Caco-2 (cell line): ENCODE data around the gene THSD7A. TPM values are rescaled to one million over a fixed set of nuclear protein-coding genes. Genes with fewer than 3 reads are reported as not detected.

Experiments
- BruUV-seq: library from RNA; stranded (reverse); fragments of 400-500 nt; replicated peaks from 2 replicates; lab custom pipeline; 2021; lab: Mats Ljungman, UMichigan
- CTCF ChIA-PET: fragments of 300-600 bp; sonication (Branson Sonifier 250); formaldehyde crosslinking; loops from one replicate; lab custom pipeline; 2022; ENCODE audit warnings: antibody characterized with exemption; lab: Charles Lee
- POLR2A ChIA-PET: fragments of 300-600 bp; sonication (Branson Sonifier 250); formaldehyde crosslinking; loops from one replicate; lab custom pipeline; 2022; ENCODE audit warnings: antibody characterized with exemption; lab: Charles Lee
- DNase-seq, 2 experiments: peaks; one replicate each; pipeline versions ENCODE4 v3.0.0 to v3.0.0-alpha.2; 2020 to 2022
- H3K27me3 ChIP-seq: replicated peaks from 2 replicates; pipeline ENCODE4 v1.6.0; 2011; ENCODE audit warnings: low read length; ENCODE audit not compliant: control insufficient read depth, insufficient read depth
- H3K36me3 ChIP-seq: 2 replicates; pipeline ENCODE4 v1.5.1; 2011; ENCODE audit warnings: low read length; ENCODE audit not compliant: control insufficient read depth, insufficient read depth
- H3K4me1 ChIP-seq: fragments of 250-450 bp; sonication (Bioruptor Pico); 2 replicates; pipeline ENCODE4 v1.5.1; 2020; ENCODE audit warnings: mild to moderate bottlenecking
- H3K4me3 ChIP-seq: 2 replicates; pipeline ENCODE4 v1.5.1; 2011; ENCODE audit warnings: low read depth, mild to moderate bottlenecking, control low read depth, low read length
- H3K9me3 ChIP-seq: fragments of 250-450 bp; sonication (Bioruptor Pico); 2 replicates; pipeline ENCODE4 v1.5.1; 2020; ENCODE audit warnings: mild to moderate bottlenecking, moderate library complexity
- H3K27ac Mint-ChIP-seq: one replicate; pipeline ENCODE4 v1.8.0; 2022; ENCODE audit warnings: mixed read lengths; ENCODE audit not compliant: unreplicated experiment
- H3K27me3 Mint-ChIP-seq: one replicate; pipeline ENCODE4 v1.8.0; 2022; ENCODE audit warnings: mixed read lengths; ENCODE audit not compliant: insufficient read depth, unreplicated experiment
- H3K36me3 Mint-ChIP-seq: one replicate; pipeline ENCODE4 v1.8.0; 2022; ENCODE audit warnings: mild to moderate bottlenecking, mixed read lengths; ENCODE audit not compliant: insufficient read depth, unreplicated experiment
- H3K4me1 Mint-ChIP-seq: one replicate; pipeline ENCODE4 v1.8.0; 2022; ENCODE audit warnings: low read depth, mixed read lengths; ENCODE audit not compliant: unreplicated experiment
- H3K4me3 Mint-ChIP-seq: one replicate; pipeline ENCODE4 v1.8.0; 2022; ENCODE audit warnings: mild to moderate bottlenecking, moderate library complexity, mixed read lengths; ENCODE audit not compliant: unreplicated experiment
- H3K9me3 Mint-ChIP-seq: one replicate; pipeline ENCODE4 v1.8.0; 2022; ENCODE audit warnings: mixed read lengths; ENCODE audit not compliant: unreplicated experiment
- intact Hi-C: fragments of 100-400 bp; cut with micrococcal nuclease; formaldehyde crosslinking; loops from one replicate; pipeline ENCODE4 v1.10.0; 2022; ENCODE audit not compliant: unreplicated experiment
- total RNA-seq: library from RNA; stranded (reverse); gene quantifications from 2 replicates; pipeline ENCODE4 v1.2.3, GENCODE V29; 2022
- TF ChIP-seq, protein P1 (sequence below), 2 experiments: fragments of 200-600 bp in 1 of 2; IDR thresholded peaks; 1 replicate in 1 of 2; 2 replicates in 1 of 2; pipeline versions ENCODE4 v1.5.1 to v1.8.0; 2011 to 2022; ENCODE audit warnings: antibody characterized with exemption in 1 of 2, control low read depth in 1 of 2, inconsistent platforms in 1 of 2, low read depth in 1 of 2, low read length in 1 of 2, mild to moderate bottlenecking in 1 of 2, moderate library complexity in 1 of 2; ENCODE audit not compliant: insufficient read depth in 1 of 2, severe bottlenecking in 1 of 2, unreplicated experiment in 1 of 2

THSD7A gene
- total RNA-seq, 1 experiment from 2014 or later, result 0.05 TPM

DNA sequence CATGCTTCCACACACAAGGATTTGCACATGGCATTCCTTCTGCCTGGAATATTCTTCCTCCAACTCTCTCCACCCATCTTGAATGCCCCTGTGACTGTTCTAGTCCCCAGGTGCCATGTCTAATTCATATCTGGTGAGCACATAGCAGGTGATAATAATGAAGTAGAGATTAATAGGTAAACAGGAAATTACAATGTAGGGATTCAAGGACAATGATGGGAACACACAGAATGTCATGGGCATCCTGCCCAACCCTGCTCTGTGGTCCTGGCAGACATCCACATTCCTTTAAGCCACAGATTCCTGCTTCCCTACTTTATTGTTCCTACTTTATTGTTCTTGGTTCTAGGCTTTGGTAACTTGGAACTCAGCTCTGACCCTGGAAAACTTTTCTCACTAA is 115.8 kb downstream of the THSD7A start:
- Histone ChIP-seq H3K4me3 (no peak overlapping the region), H3K27me3 (no peaks in the 10 kb centered on the region), H3K4me1 (0 out of 2 replicates have a peak, but pooled peaks cover 5% of the 10 kb centered on the region), H3K36me3 (no peaks in the 10 kb centered on the region), H3K9me3 (no peaks in the 10 kb centered on the region)
- TF ChIP-seq, protein P1, sequence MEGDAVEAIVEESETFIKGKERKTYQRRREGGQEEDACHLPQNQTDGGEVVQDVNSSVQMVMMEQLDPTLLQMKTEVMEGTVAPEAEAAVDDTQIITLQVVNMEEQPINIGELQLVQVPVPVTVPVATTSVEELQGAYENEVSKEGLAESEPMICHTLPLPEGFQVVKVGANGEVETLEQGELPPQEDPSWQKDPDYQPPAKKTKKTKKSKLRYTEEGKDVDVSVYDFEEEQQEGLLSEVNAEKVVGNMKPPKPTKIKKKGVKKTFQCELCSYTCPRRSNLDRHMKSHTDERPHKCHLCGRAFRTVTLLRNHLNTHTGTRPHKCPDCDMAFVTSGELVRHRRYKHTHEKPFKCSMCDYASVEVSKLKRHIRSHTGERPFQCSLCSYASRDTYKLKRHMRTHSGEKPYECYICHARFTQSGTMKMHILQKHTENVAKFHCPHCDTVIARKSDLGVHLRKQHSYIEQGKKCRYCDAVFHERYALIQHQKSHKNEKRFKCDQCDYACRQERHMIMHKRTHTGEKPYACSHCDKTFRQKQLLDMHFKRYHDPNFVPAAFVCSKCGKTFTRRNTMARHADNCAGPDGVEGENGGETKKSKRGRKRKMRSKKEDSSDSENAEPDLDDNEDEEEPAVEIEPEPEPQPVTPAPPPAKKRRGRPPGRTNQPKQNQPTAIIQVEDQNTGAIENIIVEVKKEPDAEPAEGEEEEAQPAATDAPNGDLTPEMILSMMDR (IDR thresholded peaks at IDR 0.05; ENCODE audit: insufficient read depth in 1 of 2, low read depth in 1 of 2, low read length in 1 of 2, severe bottlenecking in 1 of 2, unreplicated experiment in 1 of 2), result no peak
- no peak for DNase-seq
- BruUV-seq, result no TSS peak
- Mint-ChIP-seq H3K4me1 (no peaks in the 10 kb centered on the region), H3K36me3 (no peaks in the 10 kb centered on the region), H3K27ac (no peak overlapping the region), H3K4me3 (no peak overlapping the region), H3K9me3 (no peaks in the 10 kb centered on the region), H3K27me3 (peaks cover 2% of the 10 kb centered on the region)
- CTCF ChIA-PET, result no interaction called here
- POLR2A ChIA-PET, result no interaction called here
- intact Hi-C loops, result no loop called here

DNA sequence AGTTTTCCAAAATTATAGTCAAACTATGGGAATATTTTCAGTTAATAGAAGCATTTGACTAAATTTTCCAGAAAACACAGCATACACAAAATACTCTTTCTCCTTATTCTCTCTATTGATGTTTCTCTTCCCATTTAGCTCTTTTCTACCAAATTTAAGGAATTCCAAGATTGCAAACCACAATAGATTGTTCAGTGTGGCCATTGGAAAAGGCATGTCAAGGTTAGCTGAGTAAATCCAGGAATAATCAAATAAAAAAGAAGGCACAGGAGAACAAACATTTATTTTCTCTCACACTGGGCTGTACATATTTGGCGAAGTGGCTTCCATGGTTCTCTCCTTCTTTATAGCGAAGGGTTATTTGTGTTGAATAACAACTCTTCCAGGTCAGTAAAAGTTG is 117.3 kb downstream of the THSD7A start:
- no peaks in the 10 kb centered on the region for H3K27me3 ChIP-seq
- Mint-ChIP-seq H3K9me3 (no peaks in the 10 kb centered on the region), H3K27ac (no peak overlapping the region), H3K27me3 (peaks cover 2% of the 10 kb centered on the region), H3K36me3 (no peaks in the 10 kb centered on the region), H3K4me1 (no peaks in the 10 kb centered on the region), H3K4me3 (no peak overlapping the region)
- no peaks in the 10 kb centered on the region for H3K36me3 ChIP-seq
- intact Hi-C loops, result no loop called here
- ChIA-PET POLR2A (no interaction called here), CTCF (no interaction called here)
- TF ChIP-seq, protein P1 (IDR thresholded peaks at IDR 0.05; ENCODE audit: insufficient read depth in 1 of 2, low read depth in 1 of 2, low read length in 1 of 2, severe bottlenecking in 1 of 2, unreplicated experiment in 1 of 2), result no peak
- 0 out of 2 replicates have a peak, but pooled peaks cover 5% of the 10 kb centered on the region for H3K4me1 ChIP-seq
- no peak overlapping the region for H3K4me3 ChIP-seq
- no TSS peak for BruUV-seq
- DNase-seq, result no peak
- H3K9me3 ChIP-seq, result no peaks in the 10 kb centered on the region

DNA sequence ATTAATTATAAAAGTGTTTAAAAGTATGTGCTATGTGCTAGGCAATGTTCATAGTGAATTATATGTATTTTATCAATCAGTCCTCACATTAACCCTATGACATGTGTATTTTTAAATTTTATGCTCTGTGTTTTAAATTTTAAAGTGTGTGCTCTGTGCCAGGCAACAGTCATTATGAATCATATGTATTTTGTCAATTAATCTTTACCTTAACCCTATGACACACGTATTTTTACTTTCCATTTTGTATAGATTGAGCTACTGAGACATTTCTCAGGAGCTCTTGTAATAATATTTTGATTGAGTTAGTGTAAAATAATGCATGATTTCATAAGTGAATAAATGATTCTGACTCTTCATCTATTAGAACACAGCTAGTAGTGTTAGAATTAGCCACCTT is 117.8 kb downstream of the THSD7A start:
- H3K27me3 Mint-ChIP-seq, result peaks cover 2% of the 10 kb centered on the region
- H3K27ac Mint-ChIP-seq, result no peak overlapping the region
- H3K4me3 Mint-ChIP-seq, result no peak overlapping the region
- POLR2A ChIA-PET, result no interaction called here
- H3K27me3 ChIP-seq, result no peaks in the 10 kb centered on the region
- intact Hi-C loops, result no loop called here
- H3K4me1 Mint-ChIP-seq, result no peaks in the 10 kb centered on the region
- no peak for DNase-seq
- TF ChIP-seq, protein P1 (IDR thresholded peaks at IDR 0.05; ENCODE audit: insufficient read depth in 1 of 2, low read depth in 1 of 2, low read length in 1 of 2, severe bottlenecking in 1 of 2, unreplicated experiment in 1 of 2), result no peak
- H3K36me3 ChIP-seq, result no peaks in the 10 kb centered on the region
- 0 out of 2 replicates have a peak, but pooled peaks cover 5% of the 10 kb centered on the region for H3K4me1 ChIP-seq
- CTCF ChIA-PET, result no interaction called here
- H3K4me3 ChIP-seq, result no peak overlapping the region
- no peaks in the 10 kb centered on the region for H3K9me3 Mint-ChIP-seq
- H3K9me3 ChIP-seq, result no peaks in the 10 kb centered on the region
- BruUV-seq, result no TSS peak
- no peaks in the 10 kb centered on the region for H3K36me3 Mint-ChIP-seq
